GM18873 (cell line): Measurements from ENCODE around the gene CD247.

Experiments used
- ATAC-seq: cut with Tn5 transposase; IDR thresholded peaks from one replicate; pipeline ENCODE4 v1.9.1; 2021; ENCODE audit warnings: mild to moderate bottlenecking, moderate library complexity, moderate number of reproducible peaks; ENCODE audit not compliant: unreplicated experiment, low FRiP score

CD247 gene

GRCh38 chr1:167542109-167543032 lies 24.0 kb upstream of the CD247 start:
- no peak for ATAC-seq

- no peak for ATAC-seq
Measured at GRCh38 chr1:167541610-167542009, 23.3 kb upstream of the CD247 start.

GRCh38 chr1:167541003-167541402 lies 22.7 kb upstream of the CD247 start:
- ATAC-seq, result no peak

GRCh38 chr1:167538657-167539056 lies 20.3 kb upstream of the CD247 start:
- ATAC-seq, result no peak

- no peak for ATAC-seq
Measured at GRCh38 chr1:167533851-167534300, 15.5 kb upstream of the CD247 start.

GRCh38 chr1:167532964-167533824 lies 14.9 kb upstream of the CD247 start:
- no peak for ATAC-seq

GRCh38 chr1:167532375-167532774 lies 14.0 kb upstream of the CD247 start:
- no peak for ATAC-seq

GRCh38 chr1:167529829-167530474 lies 11.6 kb upstream of the CD247 start:
- ATAC-seq, result no peak

GRCh38 chr1:167528057-167528728 lies 9.9 kb upstream of the CD247 start:
- no peak for ATAC-seq

- no peak for ATAC-seq
Measured at GRCh38 chr1:167526667-167527383, 8.5 kb upstream of the CD247 start.

GRCh38 chr1:167524651-167525050 lies 6.3 kb upstream of the CD247 start:
- no peak for ATAC-seq

- ATAC-seq, result no peak
Measured at GRCh38 chr1:167522246-167522645, 3.9 kb upstream of the CD247 start.

- no peak for ATAC-seq
Measured at GRCh38 chr1:167520711-167521206, 2.4 kb upstream of the CD247 start.

- no peak for ATAC-seq
Measured at GRCh38 chr1:167517535-167518330, 596 bp downstream of the CD247 start.

GRCh38 chr1:167516404-167517388 lies 1.6 kb downstream of the CD247 start:
- ATAC-seq, result no peak

- no peak for ATAC-seq
Measured at GRCh38 chr1:167515893-167516321, 2.4 kb downstream of the CD247 start.

- no peak for ATAC-seq
Measured at GRCh38 chr1:167515461-167515860, 2.9 kb downstream of the CD247 start.
